ENCODE results near the gene GLT1D1.

The GLT1D1 gene

GRCh38 chr12:128933926-128934325, 80.6 kb downstream of the GLT1D1 start:
- TF ChIP-seq SIN3A (IDR thresholded peaks at IDR 0.05; ENCODE audit: borderline replicate concordance, insufficient read depth, low read length) (no peak), FOXP2 (optimal IDR thresholded peaks at IDR 0.05; ENCODE audit: borderline replicate concordance, extremely low read depth, extremely low read length, insufficient read depth) (no peak)

GRCh38 chr12:128938886-128939285, 85.6 kb downstream of the GLT1D1 start:
- TF ChIP-seq TAF1 (IDR thresholded peaks at IDR 0.05; ENCODE audit: borderline replicate concordance, insufficient read depth, low read length), result no peak
- TF ChIP-seq POLR2AphosphoS5 (IDR thresholded peaks at IDR 0.05; ENCODE audit: low read depth, low read length), result no peak
- TF ChIP-seq, protein P1, sequence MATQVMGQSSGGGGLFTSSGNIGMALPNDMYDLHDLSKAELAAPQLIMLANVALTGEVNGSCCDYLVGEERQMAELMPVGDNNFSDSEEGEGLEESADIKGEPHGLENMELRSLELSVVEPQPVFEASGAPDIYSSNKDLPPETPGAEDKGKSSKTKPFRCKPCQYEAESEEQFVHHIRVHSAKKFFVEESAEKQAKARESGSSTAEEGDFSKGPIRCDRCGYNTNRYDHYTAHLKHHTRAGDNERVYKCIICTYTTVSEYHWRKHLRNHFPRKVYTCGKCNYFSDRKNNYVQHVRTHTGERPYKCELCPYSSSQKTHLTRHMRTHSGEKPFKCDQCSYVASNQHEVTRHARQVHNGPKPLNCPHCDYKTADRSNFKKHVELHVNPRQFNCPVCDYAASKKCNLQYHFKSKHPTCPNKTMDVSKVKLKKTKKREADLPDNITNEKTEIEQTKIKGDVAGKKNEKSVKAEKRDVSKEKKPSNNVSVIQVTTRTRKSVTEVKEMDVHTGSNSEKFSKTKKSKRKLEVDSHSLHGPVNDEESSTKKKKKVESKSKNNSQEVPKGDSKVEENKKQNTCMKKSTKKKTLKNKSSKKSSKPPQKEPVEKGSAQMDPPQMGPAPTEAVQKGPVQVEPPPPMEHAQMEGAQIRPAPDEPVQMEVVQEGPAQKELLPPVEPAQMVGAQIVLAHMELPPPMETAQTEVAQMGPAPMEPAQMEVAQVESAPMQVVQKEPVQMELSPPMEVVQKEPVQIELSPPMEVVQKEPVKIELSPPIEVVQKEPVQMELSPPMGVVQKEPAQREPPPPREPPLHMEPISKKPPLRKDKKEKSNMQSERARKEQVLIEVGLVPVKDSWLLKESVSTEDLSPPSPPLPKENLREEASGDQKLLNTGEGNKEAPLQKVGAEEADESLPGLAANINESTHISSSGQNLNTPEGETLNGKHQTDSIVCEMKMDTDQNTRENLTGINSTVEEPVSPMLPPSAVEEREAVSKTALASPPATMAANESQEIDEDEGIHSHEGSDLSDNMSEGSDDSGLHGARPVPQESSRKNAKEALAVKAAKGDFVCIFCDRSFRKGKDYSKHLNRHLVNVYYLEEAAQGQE (IDR thresholded peaks at IDR 0.05; ENCODE audit: insufficient read depth in 1 of 2, low read depth in 2 of 2, low read length in 2 of 2), result no peak
- TF ChIP-seq SIN3A (IDR thresholded peaks at IDR 0.05; ENCODE audit: borderline replicate concordance, insufficient read depth, low read length), result no peak
- TF ChIP-seq FOXP2 (optimal IDR thresholded peaks at IDR 0.05; ENCODE audit: borderline replicate concordance, extremely low read depth, extremely low read length, insufficient read depth), result no peak

DNA sequence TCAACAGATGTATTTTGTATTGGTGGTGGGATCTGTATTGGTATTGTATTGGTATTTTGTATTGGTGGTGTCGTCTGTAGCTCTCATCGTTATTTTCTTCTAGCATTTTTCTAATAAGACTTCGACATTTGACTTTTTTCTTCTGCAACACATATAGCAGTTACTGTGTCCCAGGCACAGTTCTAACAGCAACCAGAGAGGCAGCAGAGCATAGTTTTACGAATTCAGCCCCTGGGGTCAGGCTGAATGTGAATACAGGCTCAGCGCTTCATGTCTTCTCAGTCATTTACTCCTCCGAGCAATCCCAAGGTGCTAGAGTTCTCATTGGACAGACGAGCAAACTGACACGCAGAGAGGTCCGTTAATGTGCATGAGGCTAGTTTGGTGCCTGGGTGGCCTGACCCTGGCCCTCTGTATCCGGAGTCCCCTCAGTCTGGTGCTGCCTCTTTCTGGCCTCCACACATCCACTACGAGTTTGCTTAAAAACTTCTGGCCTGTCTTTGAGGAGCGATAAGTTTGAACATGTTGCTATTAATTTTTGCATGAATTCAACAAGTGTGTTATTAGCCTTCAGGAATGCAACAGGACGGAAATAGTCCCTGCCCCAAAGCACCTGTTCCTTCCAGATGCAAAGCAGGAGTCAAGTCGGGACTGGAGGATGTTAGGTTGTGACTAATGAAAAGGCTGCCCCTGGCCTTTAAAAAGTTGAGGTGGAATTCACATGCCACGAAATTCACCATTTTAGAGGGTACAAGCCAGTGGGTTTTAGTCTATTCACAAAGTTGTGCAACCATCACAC, 87.0 kb downstream of the GLT1D1 start:
- TF ChIP-seq, protein P1 (IDR thresholded peaks at IDR 0.05; ENCODE audit: insufficient read depth in 1 of 2, low read depth in 2 of 2, low read length in 2 of 2), result no peak
- TF ChIP-seq TAF1 (IDR thresholded peaks at IDR 0.05; ENCODE audit: borderline replicate concordance, insufficient read depth, low read length) (no peak), FOXP2 (optimal IDR thresholded peaks at IDR 0.05; ENCODE audit: borderline replicate concordance, extremely low read depth, extremely low read length, insufficient read depth) (no peak), POLR2AphosphoS5 (IDR thresholded peaks at IDR 0.05; ENCODE audit: low read depth, low read length) (no peak), SIN3A (IDR thresholded peaks at IDR 0.05; ENCODE audit: borderline replicate concordance, insufficient read depth, low read length) (no peak)

GRCh38 chr12:128940974-128941373, 87.7 kb downstream of the GLT1D1 start:
- TF ChIP-seq TAF1 (IDR thresholded peaks at IDR 0.05; ENCODE audit: borderline replicate concordance, insufficient read depth, low read length) (no peak), FOXP2 (optimal IDR thresholded peaks at IDR 0.05; ENCODE audit: borderline replicate concordance, extremely low read depth, extremely low read length, insufficient read depth) (no peak), SIN3A (IDR thresholded peaks at IDR 0.05; ENCODE audit: borderline replicate concordance, insufficient read depth, low read length) (no peak)
- TF ChIP-seq, protein P1 (IDR thresholded peaks at IDR 0.05; ENCODE audit: insufficient read depth in 1 of 2, low read depth in 2 of 2, low read length in 2 of 2), result no peak

- TF ChIP-seq, protein P1 (IDR thresholded peaks at IDR 0.05; ENCODE audit: insufficient read depth in 1 of 2, low read depth in 2 of 2, low read length in 2 of 2), result no peak
- TF ChIP-seq SIN3A (IDR thresholded peaks at IDR 0.05; ENCODE audit: borderline replicate concordance, insufficient read depth, low read length) (no peak), POLR2AphosphoS5 (IDR thresholded peaks at IDR 0.05; ENCODE audit: low read depth, low read length) (no peak), FOXP2 (optimal IDR thresholded peaks at IDR 0.05; ENCODE audit: borderline replicate concordance, extremely low read depth, extremely low read length, insufficient read depth) (no peak), TAF1 (IDR thresholded peaks at IDR 0.05; ENCODE audit: borderline replicate concordance, insufficient read depth, low read length) (no peak)
Observed at GRCh38 chr12:128942960-128943477, 89.7 kb downstream of the GLT1D1 start.

Measured in PFSK-1 (cell line).